AG09309 (cell line): ENCODE measurements around the gene DNAJC11.
"Not testable (repeated sequence)": the region's sequence is repeated elsewhere in the genome, so short reads cannot be mapped to it uniquely, and the experiment has no call there.

Experiments
- DNase-seq: peaks from one replicate; pipeline ENCODE4 v3.0.0-alpha.2; 2010; ENCODE audit warnings: low read depth
- H3K4me3 ChIP-seq: 2 replicates; pipeline ENCODE4 v1.5.1; 2011; ENCODE audit warnings: mild to moderate bottlenecking, low read depth, low read length, moderate library complexity; ENCODE audit not compliant: control insufficient read depth
- CTCF ChIP-seq: IDR thresholded peaks from 2 replicates; pipeline ENCODE4 v1.5.1; 2011; ENCODE audit warnings: mild to moderate bottlenecking, low read depth, low read length, inconsistent platforms; ENCODE audit not compliant: insufficient read depth, control insufficient read depth; ENCODE audit errors: missing control alignments

DNAJC11 gene

GRCh38 chr1:6701437-6702153 lies at the start of gene DNAJC11:
TSS of gene DNAJC11 (minus strand) at chr1:6701816. CDS start at chr1:6701800, 16 bp downstream.
- TF ChIP-seq CTCF = peak; percentile 52
- DNase-seq = peak; percentile 55
- peak within 1 kb of the TSS; percentile 99 for H3K4me3 ChIP-seq

- no peak for TF ChIP-seq CTCF
- DNase-seq = no peak
- no peak overlapping the region for H3K4me3 ChIP-seq
Observed at GRCh38 chr1:6750490-6750889, 48.9 kb upstream of the DNAJC11 start.

- H3K4me3 ChIP-seq = no peak overlapping the region
- DNase-seq = no peak
- no peak for TF ChIP-seq CTCF
Observed at GRCh38 chr1:6747674-6748073, 46.1 kb upstream of the DNAJC11 start.

- H3K4me3 ChIP-seq = no peak overlapping the region
- no peak for TF ChIP-seq CTCF
- DNase-seq = no peak
Observed at GRCh38 chr1:6745073-6745472, 43.5 kb upstream of the DNAJC11 start.

GRCh38 chr1:6743189-6744101 lies 41.8 kb upstream of the DNAJC11 start:
- DNase-seq = peak; percentile 67
- H3K4me3 ChIP-seq = peak overlapping the region; percentile 12; the same call in 1 of the 2 replicates
- TF ChIP-seq CTCF = no peak

- H3K4me3 ChIP-seq, DNase-seq: not testable (repeated sequence)
Observed at GRCh38 chr1:6742676-6743188, 41.1 kb upstream of the DNAJC11 start.
